Cerebellar cortex (tissue), 1 donor: ENCODE measurements around the gene LRRC4B.

Experiments used
- DNase-seq: peaks from one replicate; pipeline ENCODE4 v3.0.0-alpha.2; 2015; ENCODE audit warnings: low spot score

The LRRC4B gene

GRCh38 chr19:50505856-50506611 is 62.2 kb downstream of the LRRC4B start:
- DNase-seq: no peak

- no peak for DNase-seq
Measured at GRCh38 chr19:50501568-50502475, 66.4 kb downstream of the LRRC4B start.

- DNase-seq: no peak
Measured at GRCh38 chr19:50501186-50501567, 67.1 kb downstream of the LRRC4B start.

GRCh38 chr19:50500753-50501151 is 67.5 kb downstream of the LRRC4B start:
- no peak for DNase-seq

- DNase-seq: no peak
Measured at GRCh38 chr19:50500060-50500752, 68.0 kb downstream of the LRRC4B start.

GRCh38 chr19:50498219-50499056 is 69.8 kb downstream of the LRRC4B start:
- no peak for DNase-seq

- no peak for DNase-seq
Measured at GRCh38 chr19:50497022-50497405, 71.2 kb downstream of the LRRC4B start.

GRCh38 chr19:50496189-50497021 is 71.8 kb downstream of the LRRC4B start:
- DNase-seq: peak; percentile 32

GRCh38 chr19:50495020-50495531 is 73.2 kb downstream of the LRRC4B start:
- DNase-seq: no peak

GRCh38 chr19:50494186-50495019 is 73.8 kb downstream of the LRRC4B start:
- DNase-seq: no peak

GRCh38 chr19:50493171-50493570 is 75.1 kb downstream of the LRRC4B start:
- DNase-seq: no peak

- DNase-seq: no peak
Measured at GRCh38 chr19:50492303-50493052, 75.8 kb downstream of the LRRC4B start.

- no peak for DNase-seq
Measured at GRCh38 chr19:50490991-50491472, 77.2 kb downstream of the LRRC4B start.

- DNase-seq: no peak
Measured at GRCh38 chr19:50490411-50490811, 77.8 kb downstream of the LRRC4B start.

- no peak for DNase-seq
Measured at GRCh38 chr19:50489461-50490011, 78.7 kb downstream of the LRRC4B start.

- DNase-seq: no peak
Measured at GRCh38 chr19:50488389-50489194, 79.6 kb downstream of the LRRC4B start.

- peak; percentile 67 for DNase-seq
Measured at GRCh38 chr19:50486823-50487515, 81.3 kb downstream of the LRRC4B start.
